H9 (cell line): Measurements from ENCODE around the gene MSTO1. TPM values are rescaled to one million over a fixed set of nuclear protein-coding genes. Genes with fewer than 3 reads are reported as not detected.
"Not testable (repeated sequence)": the region's sequence is repeated elsewhere in the genome, so short reads cannot be mapped to it uniquely, and the experiment has no call there.

ENCODE experiments used
- DNase-seq: peaks from one replicate; pipeline ENCODE4 v3.0.0-alpha.2; 2017
- H2AFZ ChIP-seq: one replicate; pipeline ENCODE4 v1.6.1; 2013; ENCODE audit warnings: mild to moderate bottlenecking, low read length, control low read depth, moderate library complexity
- H2AK5ac ChIP-seq: 2 replicates; pipeline ENCODE4 v1.6.1; 2013; ENCODE audit warnings: low read length, control low read depth, mixed read lengths; ENCODE audit not compliant: insufficient read length
- H2BK120ac ChIP-seq: one replicate; pipeline ENCODE4 v1.6.1; 2013; ENCODE audit warnings: low read depth, mild to moderate bottlenecking, low read length, control low read depth, inconsistent platforms; ENCODE audit not compliant: poor library complexity, severe bottlenecking
- H2BK12ac ChIP-seq: 2 replicates; pipeline ENCODE4 v1.6.1; 2013; ENCODE audit warnings: low read length, control low read depth, mixed read lengths, low read depth; ENCODE audit not compliant: insufficient read length
- H2BK15ac ChIP-seq: 2 replicates; pipeline ENCODE4 v1.6.1; 2013; ENCODE audit warnings: low read depth, low read length, control low read depth
- H2BK20ac ChIP-seq: one replicate; pipeline ENCODE4 v1.6.1; 2013; ENCODE audit warnings: low read depth, mild to moderate bottlenecking, low read length, control low read depth, inconsistent platforms; ENCODE audit not compliant: poor library complexity, severe bottlenecking
- H2BK5ac ChIP-seq: 2 replicates; pipeline ENCODE4 v1.6.1; 2013; ENCODE audit warnings: low read length, control low read depth, mixed read lengths; ENCODE audit not compliant: insufficient read length
- H3K14ac ChIP-seq: 2 replicates; pipeline ENCODE4 v1.6.1; 2013; ENCODE audit warnings: low read length, control low read depth; ENCODE audit not compliant: insufficient read depth
- H3K18ac ChIP-seq: 2 replicates; pipeline ENCODE4 v1.6.1; 2013; ENCODE audit warnings: low read depth, mild to moderate bottlenecking, mixed read lengths, low read length, control low read depth; ENCODE audit not compliant: insufficient read length
- H3K23ac ChIP-seq: 2 replicates; pipeline ENCODE4 v1.6.1; 2013; ENCODE audit warnings: low read length, control low read depth, mixed read lengths, low read depth; ENCODE audit not compliant: insufficient read length
- H3K23me2 ChIP-seq: 2 replicates; pipeline ENCODE4 v1.6.1; 2013; ENCODE audit warnings: low read depth, mild to moderate bottlenecking, mixed read lengths, low read length, control low read depth; ENCODE audit not compliant: insufficient read length, poor library complexity, severe bottlenecking
- H3K27ac ChIP-seq: 2 replicates; pipeline ENCODE4 v1.5.1; 2013; ENCODE audit warnings: low read length, control low read depth, mixed read lengths, low read depth; ENCODE audit not compliant: insufficient read length
- H3K27me3 ChIP-seq: 2 replicates; pipeline ENCODE4 v1.6.1; 2013; ENCODE audit warnings: low read length, control low read depth, inconsistent platforms; ENCODE audit not compliant: insufficient read depth
- H3K4ac ChIP-seq: 2 replicates; pipeline ENCODE4 v1.6.1; 2013; ENCODE audit warnings: low read depth, mild to moderate bottlenecking, control low read depth, inconsistent platforms, low read length, moderate library complexity
- H3K4me1 ChIP-seq: 2 replicates; pipeline ENCODE4 v1.6.1; 2013; ENCODE audit warnings: low read length, control low read depth, inconsistent platforms; ENCODE audit not compliant: insufficient read depth
- H3K4me2 ChIP-seq: 2 replicates; pipeline ENCODE4 v1.6.1; 2013; ENCODE audit warnings: low read length, control low read depth, mixed read lengths; ENCODE audit not compliant: insufficient read length, insufficient read depth
- H3K56ac ChIP-seq: 2 replicates; pipeline ENCODE4 v1.6.1; 2013; ENCODE audit warnings: low read depth, mild to moderate bottlenecking, mixed read lengths, low read length, control low read depth; ENCODE audit not compliant: insufficient read length
- H3K79me1 ChIP-seq: 2 replicates; pipeline ENCODE4 v1.6.1; 2013; ENCODE audit warnings: low read depth, mild to moderate bottlenecking, moderate library complexity, low read length, control low read depth, inconsistent platforms; ENCODE audit not compliant: insufficient read depth, poor library complexity, severe bottlenecking
- H3K79me2 ChIP-seq: 2 replicates; pipeline ENCODE4 v1.6.1; 2013; ENCODE audit warnings: low read length, control low read depth, inconsistent platforms; ENCODE audit not compliant: insufficient read depth
- H3K9ac ChIP-seq: 2 replicates; pipeline ENCODE4 v1.6.1; 2013; ENCODE audit warnings: low read length, control low read depth, mixed read lengths; ENCODE audit not compliant: insufficient read length; ENCODE audit errors: extremely low read depth
- H3K9me3 ChIP-seq: one replicate; pipeline ENCODE4 v1.6.1; 2013; ENCODE audit warnings: low read depth, low read length, inconsistent platforms; ENCODE audit not compliant: control insufficient read depth
- H3T11ph ChIP-seq: one replicate; pipeline ENCODE4 v1.6.1; 2013; ENCODE audit warnings: mild to moderate bottlenecking, low read length, control low read depth, inconsistent platforms
- H4K20me1 ChIP-seq: one replicate; pipeline ENCODE4 v1.6.1; 2013; ENCODE audit not compliant: control insufficient read depth, insufficient read length, insufficient read depth
- H4K5ac ChIP-seq: 2 replicates; pipeline ENCODE4 v1.6.1; 2013; ENCODE audit warnings: low read depth, mild to moderate bottlenecking, mixed read lengths, low read length, control low read depth; ENCODE audit not compliant: insufficient read length
- H4K8ac ChIP-seq: replicated peaks from 2 replicates; pipeline ENCODE4 v1.6.1; 2013; ENCODE audit warnings: low read length, control low read depth, mixed read lengths, low read depth; ENCODE audit not compliant: insufficient read length
- H4K91ac ChIP-seq: 2 replicates; pipeline ENCODE4 v1.6.1; 2013; ENCODE audit warnings: low read depth, mild to moderate bottlenecking, moderate library complexity, mixed read lengths, low read length, control low read depth; ENCODE audit not compliant: insufficient read length
- H3K27ac Mint-ChIP-seq, 3 experiments: 2 replicates in 2 of 3; 3 replicates in 1 of 3; pipeline ENCODE4 v1.8.0; 2020 to 2021; ENCODE audit warnings: mixed read lengths in 3 of 3, mild to moderate bottlenecking in 1 of 3, moderate library complexity in 1 of 3
- H3K27me3 Mint-ChIP-seq: 2 replicates; pipeline ENCODE4 v1.8.0; 2021; ENCODE audit warnings: low read depth, mild to moderate bottlenecking, moderate library complexity, mixed read lengths
- H3K36me3 Mint-ChIP-seq, 3 experiments: 2 replicates in 2 of 3; 3 replicates in 1 of 3; pipeline ENCODE4 v1.8.0; 2020 to 2021; ENCODE audit warnings: low read depth in 3 of 3, mixed read lengths in 3 of 3; ENCODE audit not compliant: insufficient read depth in 1 of 3
- H3K4me1 Mint-ChIP-seq, 2 experiments: 2 replicates each; pipeline ENCODE4 v1.8.0; 2020; ENCODE audit warnings: mixed read lengths in 2 of 2
- H3K4me3 Mint-ChIP-seq, 2 experiments: 2 replicates in 1 of 2; 3 replicates in 1 of 2; pipeline ENCODE4 v1.8.0; 2020 to 2021; ENCODE audit warnings: mild to moderate bottlenecking in 2 of 2, mixed read lengths in 2 of 2, moderate library complexity in 1 of 2
- H3K9me3 Mint-ChIP-seq, 2 experiments: 2 replicates in 1 of 2; 3 replicates in 1 of 2; pipeline ENCODE4 v1.8.0; 2020; ENCODE audit warnings: mild to moderate bottlenecking in 2 of 2, mixed read lengths in 2 of 2, moderate library complexity in 1 of 2
- WGBS: extraction: QIAGEN DNeasy Blood & Tissue Kit; methylation state at CpG from one replicate; pipeline ENCODE4 v1.1.7; 2013; ENCODE audit warnings: missing lambda C conversion rate, low lambda C conversion rate, mixed read lengths; ENCODE audit not compliant: insufficient read length; ENCODE audit errors: extremely low coverage; 5-methylcytosine and 5-hydroxymethylcytosine counted together
- total RNA-seq: library from RNA; stranded (reverse); gene quantifications from 2 replicates; pipeline ENCODE4 v1.2.1, GENCODE V29; 2021
- TF ChIP-seq, protein P1 (sequence below): fragments of 200-600 bp; sonication (generic); conservative IDR thresholded peaks from 3 replicates; pipeline ENCODE4 v1.8.0; 2021; ENCODE audit warnings: antibody characterized with exemption, mild to moderate bottlenecking

MSTO1 gene
- total RNA-seq, 1 experiment from 2014 or later = 96.2 TPM

GRCh38 chr1:155574077-155574476 is 35.9 kb upstream of the MSTO1 start:
- Mint-ChIP-seq H3K4me3 (no peak overlapping the region), H3K4me1 (no peaks in the 10 kb centered on the region), H3K27me3 (no peaks in the 10 kb centered on the region), H3K27ac (no peak overlapping the region), H3K36me3 (peaks cover 2 to 18% (median 16%) of the 10 kb centered on the region in 3 experiments), H3K9me3 (no peaks in the 10 kb centered on the region)
- Histone ChIP-seq H3K79me1 (peaks cover 6% of the 10 kb centered on the region), H3K9ac (no peak overlapping the region), H3K23me2 (no peaks in the 10 kb centered on the region), H3K56ac (no peak overlapping the region), H3K9me3 (no peaks in the 10 kb centered on the region), H3T11ph (no peak overlapping the region), H3K79me2 (no peaks in the 10 kb centered on the region), H3K23ac (no peak overlapping the region), H3K14ac (no peak overlapping the region), H3K4ac (no peak overlapping the region), H2BK20ac (no peak overlapping the region), H4K8ac (no peak overlapping the region), H4K20me1 (no peaks in the 10 kb centered on the region), H2AFZ (no peak overlapping the region), H3K4me1 (no peaks in the 10 kb centered on the region), H4K5ac (no peak overlapping the region), H2BK12ac (no peak overlapping the region), H3K27me3 (no peaks in the 10 kb centered on the region), H3K27ac (no peak overlapping the region), H2BK15ac (no peak overlapping the region), H3K18ac (no peak overlapping the region), H4K91ac (no peak overlapping the region), H2BK120ac (no peak overlapping the region), H2BK5ac (no peak overlapping the region), H2AK5ac (no peak overlapping the region), H3K4me2 (no peak overlapping the region)
- DNase-seq = no peak
- WGBS = no CpG with 5 or more reads among the region's 3 CpGs
- TF ChIP-seq, protein P1, sequence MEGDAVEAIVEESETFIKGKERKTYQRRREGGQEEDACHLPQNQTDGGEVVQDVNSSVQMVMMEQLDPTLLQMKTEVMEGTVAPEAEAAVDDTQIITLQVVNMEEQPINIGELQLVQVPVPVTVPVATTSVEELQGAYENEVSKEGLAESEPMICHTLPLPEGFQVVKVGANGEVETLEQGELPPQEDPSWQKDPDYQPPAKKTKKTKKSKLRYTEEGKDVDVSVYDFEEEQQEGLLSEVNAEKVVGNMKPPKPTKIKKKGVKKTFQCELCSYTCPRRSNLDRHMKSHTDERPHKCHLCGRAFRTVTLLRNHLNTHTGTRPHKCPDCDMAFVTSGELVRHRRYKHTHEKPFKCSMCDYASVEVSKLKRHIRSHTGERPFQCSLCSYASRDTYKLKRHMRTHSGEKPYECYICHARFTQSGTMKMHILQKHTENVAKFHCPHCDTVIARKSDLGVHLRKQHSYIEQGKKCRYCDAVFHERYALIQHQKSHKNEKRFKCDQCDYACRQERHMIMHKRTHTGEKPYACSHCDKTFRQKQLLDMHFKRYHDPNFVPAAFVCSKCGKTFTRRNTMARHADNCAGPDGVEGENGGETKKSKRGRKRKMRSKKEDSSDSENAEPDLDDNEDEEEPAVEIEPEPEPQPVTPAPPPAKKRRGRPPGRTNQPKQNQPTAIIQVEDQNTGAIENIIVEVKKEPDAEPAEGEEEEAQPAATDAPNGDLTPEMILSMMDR = no peak

- DNase-seq, H3K27me3 ChIP-seq, H3K27me3 Mint-ChIP-seq: not testable (repeated sequence)
These were observed 34.4 kb upstream of the MSTO1 start for GRCh38 chr1:155575608-155576007.

More at GRCh38 chr1:155575608-155576007, 34.4 kb upstream of the MSTO1 start:
- H3K4me1 Mint-ChIP-seq, H3K14ac ChIP-seq, H2BK15ac ChIP-seq, H3K4ac ChIP-seq, H3K18ac ChIP-seq, H3K23ac ChIP-seq, H4K8ac ChIP-seq, H3K9ac ChIP-seq, H3T11ph ChIP-seq, H2BK5ac ChIP-seq, H3K27ac Mint-ChIP-seq, H3K9me3 Mint-ChIP-seq, H2AK5ac ChIP-seq, H3K9me3 ChIP-seq, H3K79me2 ChIP-seq, H4K20me1 ChIP-seq, H2AFZ ChIP-seq, H4K5ac ChIP-seq, H3K79me1 ChIP-seq, H3K4me2 ChIP-seq, H2BK20ac ChIP-seq, H3K4me1 ChIP-seq, H2BK120ac ChIP-seq, H3K56ac ChIP-seq, H3K4me3 Mint-ChIP-seq, H3K27ac ChIP-seq, H4K91ac ChIP-seq, H3K23me2 ChIP-seq, H2BK12ac ChIP-seq: not testable (repeated sequence)
- H3K36me3 Mint-ChIP-seq = peaks cover 2 to 11% (median 6%) of the 10 kb centered on the region in 3 experiments; a peak in 5 of 7 replicates
- WGBS = no CpG with 5 or more reads among the region's 6 CpGs
